ENCODE results near the gene PTPN14.

DNA sequence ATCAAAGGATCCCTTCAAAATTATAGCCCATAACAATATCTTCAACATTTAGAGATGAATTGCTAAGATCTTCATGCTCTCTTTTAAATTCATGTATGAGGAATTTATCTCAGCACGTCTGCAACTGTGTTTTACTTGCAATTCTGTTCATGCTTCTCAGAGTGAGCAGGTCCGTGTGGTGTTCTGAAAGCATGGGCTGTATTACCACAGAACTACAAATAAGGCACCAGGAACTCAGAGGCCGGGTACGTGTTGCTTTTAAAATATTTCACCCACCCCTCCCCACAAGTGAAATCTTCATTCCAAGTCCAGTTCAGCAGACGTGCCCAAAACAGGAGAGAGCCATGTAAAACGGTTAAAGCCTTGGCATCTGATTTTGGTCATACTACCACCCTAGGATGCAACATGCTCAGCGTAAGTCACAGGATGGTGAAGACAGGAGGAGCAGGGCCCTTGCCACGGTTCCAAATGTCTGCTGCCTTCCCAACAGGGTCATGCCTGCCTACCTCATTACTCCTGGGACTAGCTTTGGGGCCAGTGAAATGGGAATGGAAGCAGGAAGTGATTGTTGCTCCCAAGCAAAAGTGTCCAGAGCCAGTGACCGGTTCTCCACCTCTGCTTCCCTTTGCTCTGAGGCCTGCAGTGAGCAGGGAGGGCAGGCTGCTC, 133.7 kb downstream of the PTPN14 start:
- TF ChIP-seq, protein P1, sequence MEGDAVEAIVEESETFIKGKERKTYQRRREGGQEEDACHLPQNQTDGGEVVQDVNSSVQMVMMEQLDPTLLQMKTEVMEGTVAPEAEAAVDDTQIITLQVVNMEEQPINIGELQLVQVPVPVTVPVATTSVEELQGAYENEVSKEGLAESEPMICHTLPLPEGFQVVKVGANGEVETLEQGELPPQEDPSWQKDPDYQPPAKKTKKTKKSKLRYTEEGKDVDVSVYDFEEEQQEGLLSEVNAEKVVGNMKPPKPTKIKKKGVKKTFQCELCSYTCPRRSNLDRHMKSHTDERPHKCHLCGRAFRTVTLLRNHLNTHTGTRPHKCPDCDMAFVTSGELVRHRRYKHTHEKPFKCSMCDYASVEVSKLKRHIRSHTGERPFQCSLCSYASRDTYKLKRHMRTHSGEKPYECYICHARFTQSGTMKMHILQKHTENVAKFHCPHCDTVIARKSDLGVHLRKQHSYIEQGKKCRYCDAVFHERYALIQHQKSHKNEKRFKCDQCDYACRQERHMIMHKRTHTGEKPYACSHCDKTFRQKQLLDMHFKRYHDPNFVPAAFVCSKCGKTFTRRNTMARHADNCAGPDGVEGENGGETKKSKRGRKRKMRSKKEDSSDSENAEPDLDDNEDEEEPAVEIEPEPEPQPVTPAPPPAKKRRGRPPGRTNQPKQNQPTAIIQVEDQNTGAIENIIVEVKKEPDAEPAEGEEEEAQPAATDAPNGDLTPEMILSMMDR (IDR thresholded peaks at IDR 0.05; ENCODE audit: borderline replicate concordance, extremely low read depth, low read length, poor library complexity, severe bottlenecking) = no peak
- no peak for TF ChIP-seq EZH2 (IDR thresholded peaks at IDR 0.05; ENCODE audit: borderline replicate concordance, low read depth, low read length, severe bottlenecking)
